Measurements from ENCODE around the gene SRRM5. TPM values are rescaled to one million over a fixed set of nuclear protein-coding genes. Genes with fewer than 3 reads are reported as not detected.

The SRRM5 gene
- total and polyA plus RNA-seq, 2 of the 4 experiments (the other 2 are of a cell fraction), result 0.10 TPM; not detected in 1

DNA sequence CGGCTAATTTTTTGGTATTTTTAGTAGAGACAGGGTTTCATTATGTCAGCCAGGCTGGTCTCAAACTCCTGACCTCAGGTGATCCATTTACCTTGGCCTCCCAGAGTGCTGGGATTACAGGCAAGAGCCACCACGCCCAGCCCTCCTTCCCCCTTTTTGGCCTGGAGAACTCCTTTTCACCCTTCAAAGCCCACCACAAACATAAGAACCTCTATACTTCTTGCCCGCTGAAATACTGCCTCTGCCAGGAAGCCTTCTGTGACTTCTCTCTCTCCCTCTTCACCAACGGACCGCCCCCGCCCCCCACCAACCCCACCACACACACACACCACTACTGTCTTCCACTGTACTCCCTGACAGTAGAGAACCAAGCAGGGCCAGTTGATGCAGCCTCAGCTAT lies 5.1 kb downstream of the SRRM5 start:
- intact Hi-C loops (cut with micrococcal nuclease), result no loop called here
- 100% methylated on average over 1 of the region's 6 CpGs; no CpG with 5 or more reads in 1 of the 2 experiments for WGBS, 2 experiments (ENCODE audit: extremely low coverage in 2 of 2, insufficient read length in 1 of 2)
- ATAC-seq (ENCODE audit: low read depth), result no peak
- Histone ChIP-seq H2BK5ac (ENCODE audit: low read depth, low read length, poor library complexity, severe bottlenecking) (no peak overlapping the region), H4K5ac (ENCODE audit: low read depth, low read length) (no peak overlapping the region), H3K27ac (ENCODE audit: insufficient read depth, low read length) (no peak overlapping the region), H3K14ac (replicated peaks; ENCODE audit: low read depth, low read length) (no peak overlapping the region), H2BK20ac (ENCODE audit: low read depth, low read length) (no peak overlapping the region), H4K20me1 (ENCODE audit: insufficient read depth, low read length) (no peaks in the 10 kb centered on the region; the same call in 1 of the 2 replicates), H2BK15ac (ENCODE audit: low read depth, low read length) (no peak overlapping the region), H3K9me1 (ENCODE audit: insufficient read depth, low read length) (peaks cover 7% of the 10 kb centered on the region), H3K9me3 (ENCODE audit: control insufficient read depth, insufficient read depth, low read length) (no peaks in the 10 kb centered on the region), H3K23ac (ENCODE audit: low read depth, low read length) (no peak overlapping the region), H4K8ac (ENCODE audit: low read depth in 2 of 2, low read length in 2 of 2) (no peak overlapping the region), H3K79me1 (ENCODE audit: low read depth in 1 of 2, low read length in 2 of 2) (peaks cover 35 to 72% of the 10 kb centered on the region in 2 experiments), H3K4ac (ENCODE audit: low read depth, low read length) (no peak overlapping the region), H3K4me3 (ENCODE audit: insufficient read depth, low read depth, low read length) (no peak overlapping the region), H3K4me2 (ENCODE audit: low read depth, low read length) (no peak overlapping the region), H2AFZ (replicated peaks; ENCODE audit: low read length, poor library complexity) (no peak overlapping the region), H4K91ac (ENCODE audit: insufficient read depth, low read depth, low read length) (no peak overlapping the region), H3K36me3 (ENCODE audit: control insufficient read depth, insufficient read depth, low read length) (peaks cover 18% of the 10 kb centered on the region), H2AK5ac (ENCODE audit: low read depth, low read length) (no peak overlapping the region), H3K4me1 (ENCODE audit: control insufficient read depth, insufficient read depth, low read length) (peaks cover 6% of the 10 kb centered on the region), H3K56ac (ENCODE audit: extremely low read depth, insufficient read depth, low read length) (no peak overlapping the region), H2AK9ac (replicated peaks; ENCODE audit: low read depth, low read length, poor library complexity) (no peak overlapping the region), H2BK120ac (ENCODE audit: low read depth, low read length) (no peak overlapping the region), H3K27me3 (ENCODE audit: control insufficient read depth, insufficient read depth, low read length) (no peaks in the 10 kb centered on the region), H3K9ac (ENCODE audit: low read depth, low read length) (no peak overlapping the region), H3K18ac (ENCODE audit: low read depth, low read length) (no peak overlapping the region)
- TF ChIP-seq MAFK (IDR thresholded peaks at IDR 0.05; ENCODE audit: low read depth, low read length) (no peak), ELK1 (IDR thresholded peaks at IDR 0.05; ENCODE audit: borderline replicate concordance, low read depth, low read length) (no peak), CHD1 (IDR thresholded peaks at IDR 0.05; ENCODE audit: low read depth, low read length) (no peak), CTCF (conservative IDR thresholded peaks at IDR 0.05; ENCODE audit: low read depth, low read length) (no peak), BHLHE40 (IDR thresholded peaks at IDR 0.05; ENCODE audit: low read depth, low read length) (no peak), USF2 (IDR thresholded peaks at IDR 0.05; ENCODE audit: low read depth, low read length) (no peak), MXI1 (IDR thresholded peaks at IDR 0.05; ENCODE audit: borderline replicate concordance, low read depth, low read length) (no peak), NFE2L2 (IDR thresholded peaks at IDR 0.05; ENCODE audit: low read depth, low read length) (no peak), SMC3 (IDR thresholded peaks at IDR 0.05; ENCODE audit: low read depth, low read length) (no peak), POLR2A (IDR thresholded peaks at IDR 0.05; ENCODE audit: low read depth, low read length) (no peak), RCOR1 (IDR thresholded peaks at IDR 0.05; ENCODE audit: insufficient replicate concordance, low read length) (no peak), MAZ (IDR thresholded peaks at IDR 0.05; ENCODE audit: borderline replicate concordance, low read depth, low read length) (no peak), RAD21 (IDR thresholded peaks at IDR 0.05; ENCODE audit: low read length) (no peak), FOS (IDR thresholded peaks at IDR 0.05; ENCODE audit: low read depth, low read length) (no peak), CEBPB (IDR thresholded peaks at IDR 0.05; ENCODE audit: low read depth, low read length) (no peak), RFX5 (IDR thresholded peaks at IDR 0.05; ENCODE audit: low read depth, low read length) (no peak)
- ChIA-PET CTCF (interaction anchor here (0.6 kb wide), 1 partner anchor 87 kb away, joined by 3 read pairs; no protein-coding TSS in a partner anchor), POLR2A (ENCODE audit: unreplicated experiment) (no interaction called here)
- in situ Hi-C loops (cut with MboI; ENCODE audit: low sequenced_read_pairs), result no loop called here
- no peak for DNase-seq
- BruUV-seq (replicated peaks), result no TSS peak
- dilution Hi-C loops (cut with HindIII; ENCODE audit: low sequenced_read_pairs, unreplicated experiment), result no loop called here
